ENCODE results near the gene RPL26. TPM values are rescaled to one million over a fixed set of nuclear protein-coding genes. Genes with fewer than 3 reads are reported as not detected.

Gene RPL26
- total and polyA plus RNA-seq, 8 donors = 608 to 1,890 (median 1,076) TPM

DNA sequence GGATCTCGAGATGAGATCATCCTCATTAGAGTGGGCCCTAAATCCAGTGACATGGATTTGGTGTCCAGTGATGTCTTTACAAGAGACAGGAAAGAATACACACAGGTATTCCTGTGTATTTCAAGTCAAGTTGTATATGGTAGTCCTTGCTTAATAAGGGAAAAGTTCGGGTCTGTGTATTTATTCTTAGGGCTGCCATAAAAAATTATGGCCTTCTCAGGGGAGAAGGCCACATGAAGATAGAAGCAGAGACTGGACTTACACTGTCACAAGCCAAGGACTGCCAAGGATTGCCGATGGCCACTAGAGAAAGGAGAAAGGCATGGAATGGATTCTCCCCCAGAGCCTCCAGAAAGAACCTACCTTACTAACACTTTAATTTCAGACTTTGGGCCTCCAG is 14.8 kb downstream of the RPL26 start:
- DNase-seq (no peak), ATAC-seq (no peak), FAIRE-seq (no peak)
- no peak for TF ChIP-seq CTCF (IDR thresholded peaks at IDR 0.05)
- no peak overlapping the region for H3K27ac ChIP-seq
- no peaks in the 10 kb centered on the region for H3K27me3 ChIP-seq
- H3K36me3 ChIP-seq = peaks cover 0 to 14% (median 6%) of the 10 kb centered on the region in 3 donors
- WGBS, 2 donors = 94 to 96% methylated on average over 3 of the region's 3 CpGs
- H3K9me3 ChIP-seq = no peaks in the 10 kb centered on the region
- intact Hi-C loops (cut with DNase I) = no loop called here
- H3K4me1 ChIP-seq = no peaks in the 10 kb centered on the region
- H3K4me3 ChIP-seq = no peak overlapping the region

GRCh38 chr17:8366231-8366630 is 16.8 kb downstream of the RPL26 start:
- intact Hi-C loops (cut with DNase I) = no loop called here
- ATAC-seq (no peak), FAIRE-seq (no peak), DNase-seq (no peak)
- H3K4me3 ChIP-seq = no peak overlapping the region
- 78 to 82% methylated on average over 2 of the region's 2 CpGs for WGBS, 2 donors
- TF ChIP-seq CTCF (IDR thresholded peaks at IDR 0.05) = no peak
- H3K27ac ChIP-seq = no peak overlapping the region
- H3K36me3 ChIP-seq = peaks cover 0 to 14% (median 6%) of the 10 kb centered on the region in 3 donors
- no peaks in the 10 kb centered on the region for H3K27me3 ChIP-seq
- H3K4me1 ChIP-seq = no peaks in the 10 kb centered on the region
- H3K9me3 ChIP-seq = no peaks in the 10 kb centered on the region

- H3K36me3 ChIP-seq = peaks cover 0 to 13% (median 6%) of the 10 kb centered on the region in 3 donors
- no peak for ATAC-seq
- DNase-seq = no peak
- intact Hi-C loops (cut with DNase I) = no loop called here
- FAIRE-seq = no peak
- H3K4me1 ChIP-seq = no peaks in the 10 kb centered on the region
- no peaks in the 10 kb centered on the region for H3K27me3 ChIP-seq
- no peak overlapping the region for H3K4me3 ChIP-seq
- H3K27ac ChIP-seq = no peak overlapping the region
- TF ChIP-seq CTCF (IDR thresholded peaks at IDR 0.05) = no peak
- 82 to 83% methylated on average over 1 of the region's 1 CpG for WGBS, 2 donors
- H3K9me3 ChIP-seq = no peaks in the 10 kb centered on the region
Measured at GRCh38 chr17:8365143-8365542, 17.9 kb downstream of the RPL26 start.

GRCh38 chr17:8362651-8363332 is 20.2 kb downstream of the RPL26 start:
- no peak overlapping the region for H3K4me3 ChIP-seq
- no peaks in the 10 kb centered on the region for H3K9me3 ChIP-seq
- intact Hi-C loops (cut with DNase I) = no loop called here
- no peak for TF ChIP-seq CTCF (IDR thresholded peaks at IDR 0.05)
- H3K27me3 ChIP-seq = no peaks in the 10 kb centered on the region
- WGBS, 2 donors = 81 to 86% methylated on average over 4 of the region's 4 CpGs
- DNase-seq (no peak), ATAC-seq (no peak), FAIRE-seq (no peak)
- H3K36me3 ChIP-seq = no peaks in the 10 kb centered on the region
- no peak overlapping the region for H3K27ac ChIP-seq
- no peaks in the 10 kb centered on the region for H3K4me1 ChIP-seq

DNA sequence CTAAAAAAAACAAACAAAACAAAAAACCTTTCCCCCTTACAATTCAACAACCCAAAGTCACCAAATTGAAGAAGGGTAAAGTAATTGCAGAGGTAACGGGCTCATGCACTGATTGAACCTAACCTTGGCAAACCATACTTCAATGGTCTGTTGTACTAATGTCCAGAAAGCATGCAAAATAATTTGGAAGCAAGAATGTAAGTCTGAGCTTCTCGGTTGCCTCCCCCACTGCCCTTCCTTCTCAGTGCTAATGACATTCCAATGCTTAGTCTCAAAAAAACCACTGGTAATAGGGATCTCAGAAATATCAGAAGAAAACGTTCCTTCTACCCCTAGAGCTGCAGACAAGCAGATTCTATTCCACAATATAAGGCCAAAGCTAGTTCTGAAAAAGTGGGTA is 22.2 kb downstream of the RPL26 start:
- FAIRE-seq = no peak
- Histone ChIP-seq H3K9me3 (no peaks in the 10 kb centered on the region), H3K4me3 (no peak overlapping the region), H3K27me3 (no peaks in the 10 kb centered on the region), H3K27ac (peak overlapping the region in 1 of 4 donors; percentile 23), H3K4me1 (no peaks in the 10 kb centered on the region), H3K36me3 (no peaks in the 10 kb centered on the region)
- intact Hi-C loops (cut with DNase I) = no loop called here
- no peak for TF ChIP-seq CTCF (IDR thresholded peaks at IDR 0.05)
- DNase-seq = no peak
- no peak for ATAC-seq
- 40 to 51% methylated on average over 3 of the region's 3 CpGs for WGBS, 2 donors
